A549 (cell line): ENCODE results near the gene SH3PXD2A.

Source experiments
- CHD2 ChIP-seq: fragments of 150-350 bp; IDR thresholded peaks from 2 replicates; pipeline ENCODE4 v1.6.1; 2014; ENCODE audit warnings: low read length; ENCODE audit not compliant: partially characterized antibody
- ESRRA ChIP-seq: fragments of 150-350 bp; IDR thresholded peaks from 2 replicates; pipeline ENCODE4 v1.6.1; 2014; ENCODE audit warnings: mild to moderate bottlenecking, low read length, borderline replicate concordance
- KDM5A ChIP-seq: fragments of 200-600 bp; sonication (generic); IDR thresholded peaks from 2 replicates; pipeline ENCODE4 v1.6.1; 2016; ENCODE audit warnings: antibody characterized with exemption, mild to moderate bottlenecking
- MYC ChIP-seq: IDR thresholded peaks from 2 replicates; pipeline ENCODE4 v1.6.1; 2012; ENCODE audit warnings: mild to moderate bottlenecking, inconsistent platforms, low read length, improper control_type of control experiment, borderline replicate concordance
- POLR2A ChIP-seq: IDR thresholded peaks from 2 replicates; pipeline ENCODE4 v1.6.1; 2012; ENCODE audit warnings: mild to moderate bottlenecking, low read length
- POLR2AphosphoS2 ChIP-seq: conservative IDR thresholded peaks from 2 replicates; pipeline ENCODE4 v1.6.1; 2012; ENCODE audit warnings: low read length, improper control_type of control experiment, inconsistent platforms
- REST ChIP-seq: fragments of 200-600 bp; sonication (generic); IDR thresholded peaks from 2 replicates; pipeline ENCODE4 v1.6.1; 2016; ENCODE audit warnings: antibody characterized with exemption, mild to moderate bottlenecking, moderate library complexity
- SMC3 ChIP-seq: fragments of >200 bp; sonication (Bioruptor Twin); formaldehyde crosslinking; IDR thresholded peaks from 3 replicates; pipeline ENCODE4 v1.6.1; 2018; ENCODE audit warnings: inconsistent platforms
- TFCP2L1 ChIP-seq: fragments of 250-450 bp; sonication (Bioruptor Pico); IDR thresholded peaks from 2 replicates; pipeline ENCODE4 v1.5.0; 2021; ENCODE audit warnings: mild to moderate bottlenecking
- TF ChIP-seq, protein P1 (sequence below): fragments of >200 bp; sonication (Bioruptor Twin); formaldehyde crosslinking; IDR thresholded peaks from 3 replicates; pipeline ENCODE4 v1.5.1; 2016
- TF ChIP-seq, protein P2 (sequence below): fragments of >200 bp; sonication (Bioruptor Twin); formaldehyde crosslinking; IDR thresholded peaks from 2 replicates; pipeline ENCODE4 v1.6.1; 2016

DNA sequence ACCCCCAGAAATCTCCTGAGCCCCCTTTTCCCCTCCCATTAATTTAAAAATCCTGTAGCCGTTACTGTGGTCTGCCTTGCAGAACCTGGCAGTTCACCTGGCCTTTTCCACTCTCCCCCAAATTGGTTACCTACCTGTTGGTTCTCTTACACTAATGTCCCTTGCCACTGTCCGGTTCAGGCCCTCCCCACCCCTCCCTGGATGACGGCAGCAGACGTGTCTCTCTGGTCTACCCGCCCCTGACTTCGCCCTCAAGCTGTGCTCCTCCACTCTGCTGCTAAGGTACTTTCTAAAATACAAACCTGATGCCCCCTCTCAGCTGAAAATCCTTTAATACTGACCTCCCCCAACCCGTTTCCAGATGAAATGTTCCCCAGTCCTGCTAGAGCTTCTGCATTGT, 15.6 kb upstream of the SH3PXD2A start:
- TF ChIP-seq KDM5A (no peak), TFCP2L1 (CRISPR knock-in tag) (no peak), MYC (no peak), REST (no peak), POLR2AphosphoS2 (no peak), POLR2A (no peak), ESRRA (no peak), SMC3 (no peak), CHD2 (no peak)
- TF ChIP-seq, protein P1, sequence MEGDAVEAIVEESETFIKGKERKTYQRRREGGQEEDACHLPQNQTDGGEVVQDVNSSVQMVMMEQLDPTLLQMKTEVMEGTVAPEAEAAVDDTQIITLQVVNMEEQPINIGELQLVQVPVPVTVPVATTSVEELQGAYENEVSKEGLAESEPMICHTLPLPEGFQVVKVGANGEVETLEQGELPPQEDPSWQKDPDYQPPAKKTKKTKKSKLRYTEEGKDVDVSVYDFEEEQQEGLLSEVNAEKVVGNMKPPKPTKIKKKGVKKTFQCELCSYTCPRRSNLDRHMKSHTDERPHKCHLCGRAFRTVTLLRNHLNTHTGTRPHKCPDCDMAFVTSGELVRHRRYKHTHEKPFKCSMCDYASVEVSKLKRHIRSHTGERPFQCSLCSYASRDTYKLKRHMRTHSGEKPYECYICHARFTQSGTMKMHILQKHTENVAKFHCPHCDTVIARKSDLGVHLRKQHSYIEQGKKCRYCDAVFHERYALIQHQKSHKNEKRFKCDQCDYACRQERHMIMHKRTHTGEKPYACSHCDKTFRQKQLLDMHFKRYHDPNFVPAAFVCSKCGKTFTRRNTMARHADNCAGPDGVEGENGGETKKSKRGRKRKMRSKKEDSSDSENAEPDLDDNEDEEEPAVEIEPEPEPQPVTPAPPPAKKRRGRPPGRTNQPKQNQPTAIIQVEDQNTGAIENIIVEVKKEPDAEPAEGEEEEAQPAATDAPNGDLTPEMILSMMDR, result no peak
- TF ChIP-seq, protein P2, sequence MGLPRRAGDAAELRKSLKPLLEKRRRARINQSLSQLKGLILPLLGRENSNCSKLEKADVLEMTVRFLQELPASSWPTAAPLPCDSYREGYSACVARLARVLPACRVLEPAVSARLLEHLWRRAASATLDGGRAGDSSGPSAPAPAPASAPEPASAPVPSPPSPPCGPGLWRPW, result no peak
